Subcutaneous abdominal adipose tissue (tissue), 5 donors: ENCODE results near the gene CHID1.

Experiments used
- H3K27ac ChIP-seq: one replicate; pipeline ENCODE4 v1.7.0; 2013; ENCODE audit warnings: low read depth, mild to moderate bottlenecking, inconsistent platforms, low read length, moderate library complexity
- H3K27me3 ChIP-seq, 5 donors: one replicate each; pipeline ENCODE4 v1.7.0; 2013; ENCODE audit warnings: low read length in 5 of 5, inconsistent platforms in 1 of 5; ENCODE audit not compliant: control insufficient read depth in 5 of 5, insufficient read depth in 4 of 5
- H3K36me3 ChIP-seq, 5 donors: one replicate each; pipeline ENCODE4 v1.7.0; 2013; ENCODE audit warnings: low read length in 5 of 5; ENCODE audit not compliant: control insufficient read depth in 5 of 5, insufficient read depth in 5 of 5
- H3K4me1 ChIP-seq, 5 donors: one replicate each; pipeline ENCODE4 v1.7.0; 2013; ENCODE audit warnings: low read length in 5 of 5, mild to moderate bottlenecking in 3 of 5, moderate library complexity in 1 of 5; ENCODE audit not compliant: control insufficient read depth in 5 of 5, insufficient read depth in 5 of 5
- H3K4me3 ChIP-seq, 5 donors: one replicate each; pipeline ENCODE4 v1.7.0; 2013; ENCODE audit warnings: low read length in 5 of 5, low read depth in 1 of 5
- H3K9ac ChIP-seq, 5 donors: one replicate each; pipeline ENCODE4 v1.7.0; 2013; ENCODE audit warnings: low read length in 5 of 5, mild to moderate bottlenecking in 4 of 5, moderate library complexity in 3 of 5
- H3K9me3 ChIP-seq, 5 donors: one replicate each; pipeline ENCODE4 v1.7.0; 2013; ENCODE audit warnings: low read length in 5 of 5; ENCODE audit not compliant: control insufficient read depth in 5 of 5
- donor health status: healthy.
- donor health status: healthy.
- donor health status: healthy.
- donor health status: healthy.
- donor health status: healthy.

The CHID1 gene

GRCh38 chr11:901452-902061, 9.1 kb downstream of the CHID1 start:
- peaks cover 0 to 78% (median 66%) of the 10 kb centered on the region in 5 donors for H3K36me3 ChIP-seq
- no peaks in the 10 kb centered on the region for H3K4me1 ChIP-seq

GRCh38 chr11:900545-900944, 10.1 kb downstream of the CHID1 start:
- Histone ChIP-seq H3K27ac (no peak overlapping the region), H3K4me3 (no peak overlapping the region), H3K9me3 (no peaks in the 10 kb centered on the region), H3K36me3 (peaks cover 0 to 80% (median 66%) of the 10 kb centered on the region in 5 donors), H3K27me3 (no peaks in the 10 kb centered on the region), H3K4me1 (no peaks in the 10 kb centered on the region), H3K9ac (no peak overlapping the region)

More at GRCh38 chr11:901452-902061, 9.1 kb downstream of the CHID1 start:
- no peaks in the 10 kb centered on the region for H3K9me3 ChIP-seq
- no peaks in the 10 kb centered on the region for H3K27me3 ChIP-seq
- no peak overlapping the region for H3K27ac ChIP-seq
- no peak overlapping the region for H3K9ac ChIP-seq
- H3K4me3 ChIP-seq = no peak overlapping the region

- no peak overlapping the region for H3K4me3 ChIP-seq
- H3K27ac ChIP-seq = no peak overlapping the region
- H3K27me3 ChIP-seq = no peaks in the 10 kb centered on the region
- H3K9ac ChIP-seq = no peak overlapping the region
- peaks cover 0 to 84% (median 66%) of the 10 kb centered on the region in 5 donors for H3K36me3 ChIP-seq
- no peaks in the 10 kb centered on the region for H3K4me1 ChIP-seq
- H3K9me3 ChIP-seq = no peaks in the 10 kb centered on the region
These were observed 10.9 kb downstream of the CHID1 start for GRCh38 chr11:899724-900123.

GRCh38 chr11:898540-899190, 11.9 kb downstream of the CHID1 start:
- no peak overlapping the region for H3K27ac ChIP-seq
- no peak overlapping the region for H3K4me3 ChIP-seq

GRCh38 chr11:898143-898511, 12.5 kb downstream of the CHID1 start:
- H3K9ac ChIP-seq = no peak overlapping the region
- H3K27ac ChIP-seq = no peak overlapping the region
- no peaks in the 10 kb centered on the region for H3K27me3 ChIP-seq
- no peaks in the 10 kb centered on the region for H3K4me1 ChIP-seq
- H3K9me3 ChIP-seq = no peaks in the 10 kb centered on the region
- H3K4me3 ChIP-seq = no peak overlapping the region
- peaks cover 0 to 77% (median 54%) of the 10 kb centered on the region in 5 donors for H3K36me3 ChIP-seq

More at GRCh38 chr11:898540-899190, 11.9 kb downstream of the CHID1 start:
- no peaks in the 10 kb centered on the region for H3K9me3 ChIP-seq
- no peaks in the 10 kb centered on the region for H3K4me1 ChIP-seq
- peaks cover 0 to 81% (median 58%) of the 10 kb centered on the region in 5 donors for H3K36me3 ChIP-seq
- no peak overlapping the region for H3K9ac ChIP-seq
- H3K27me3 ChIP-seq = no peaks in the 10 kb centered on the region

GRCh38 chr11:897253-898142, 13.1 kb downstream of the CHID1 start:
- Histone ChIP-seq H3K9ac (no peak overlapping the region), H3K36me3 (peaks cover 0 to 77% (median 51%) of the 10 kb centered on the region in 5 donors), H3K27me3 (no peaks in the 10 kb centered on the region), H3K9me3 (no peaks in the 10 kb centered on the region), H3K4me3 (no peak overlapping the region), H3K4me1 (no peaks in the 10 kb centered on the region), H3K27ac (no peak overlapping the region)

GRCh38 chr11:895331-896110, 15.1 kb downstream of the CHID1 start:
- Histone ChIP-seq H3K9ac (no peak overlapping the region), H3K4me3 (no peak overlapping the region), H3K27ac (no peak overlapping the region), H3K27me3 (no peaks in the 10 kb centered on the region), H3K4me1 (no peaks in the 10 kb centered on the region), H3K9me3 (no peaks in the 10 kb centered on the region), H3K36me3 (peaks cover 0 to 73% (median 39%) of the 10 kb centered on the region in 5 donors)

GRCh38 chr11:894575-895201, 15.9 kb downstream of the CHID1 start:
- Histone ChIP-seq H3K4me3 (no peak overlapping the region), H3K9me3 (no peaks in the 10 kb centered on the region), H3K27me3 (no peaks in the 10 kb centered on the region), H3K4me1 (no peaks in the 10 kb centered on the region), H3K9ac (no peak overlapping the region), H3K36me3 (peaks cover 0 to 71% (median 35%) of the 10 kb centered on the region in 5 donors), H3K27ac (no peak overlapping the region)

GRCh38 chr11:893008-893654, 17.5 kb downstream of the CHID1 start:
- no peak overlapping the region for H3K27ac ChIP-seq
- H3K9ac ChIP-seq = no peak overlapping the region
- H3K36me3 ChIP-seq = peaks cover 0 to 68% (median 26%) of the 10 kb centered on the region in 5 donors

More at GRCh38 chr11:893008-893654, 17.5 kb downstream of the CHID1 start:
- no peaks in the 10 kb centered on the region for H3K27me3 ChIP-seq
- no peaks in the 10 kb centered on the region for H3K4me1 ChIP-seq
- H3K9me3 ChIP-seq = no peaks in the 10 kb centered on the region
- H3K4me3 ChIP-seq = no peak overlapping the region
